Ovary (tissue), 9 donors: Measurements from ENCODE around the gene PODXL2. TPM values are rescaled to one million over a fixed set of nuclear protein-coding genes. Genes with fewer than 3 reads are reported as not detected.

Experiments
- DNase-seq, 5 donors: peaks; one replicate each; pipeline ENCODE4 v3.0.0-alpha.2; 2019 to 2020
- H3K27ac ChIP-seq, 2 donors: fragments of 200-600 bp; one replicate each; pipeline versions ENCODE4 v1.5.1 to v1.8.0; 2019 to 2022
- H3K27me3 ChIP-seq: fragments of 200-600 bp; one replicate; pipeline ENCODE4 v1.8.0; 2022
- H3K36me3 ChIP-seq: fragments of 200-600 bp; sonication (generic); one replicate; pipeline ENCODE4 v1.5.1; 2019
- H3K4me1 ChIP-seq: one replicate; pipeline ENCODE4 v1.8.1; 2013; ENCODE audit warnings: mild to moderate bottlenecking, moderate library complexity; ENCODE audit not compliant: insufficient read depth
- H3K4me3 ChIP-seq: fragments of 200-600 bp; sonication (generic); one replicate; pipeline ENCODE4 v1.5.1; 2017
- H3K9me3 ChIP-seq, 2 donors: fragments of 200-600 bp in 1 of 2; sonication (generic) in 1 of 2; one replicate each; pipeline versions ENCODE4 v1.5.1 to v1.8.1; 2013 to 2019; ENCODE audit warnings: mild to moderate bottlenecking in 1 of 2, moderate library complexity in 1 of 2
- CTCF ChIP-seq, 3 donors: fragments of 450-650 bp in 2 of 3; fragments of 200-600 bp in 1 of 3; IDR thresholded peaks; one replicate each; pipeline versions ENCODE4 v1.5.1 to v1.8.0; 2016 to 2022; ENCODE audit warnings: antibody characterized with exemption in 3 of 3, mild to moderate bottlenecking in 1 of 3
- EP300 ChIP-seq: sonication (generic); formaldehyde crosslinking; IDR thresholded peaks from one replicate; pipeline ENCODE4 v1.6.1; 2017; ENCODE audit warnings: antibody characterized with exemption
- POLR2A ChIP-seq: fragments of 450-650 bp; IDR thresholded peaks from one replicate; pipeline ENCODE4 v1.6.1; 2017; ENCODE audit warnings: antibody characterized with exemption, mild to moderate bottlenecking, moderate library complexity
- WGBS, 3 donors: extraction: QIAGEN DNeasy Blood & Tissue Kit in 1 of 3; methylation state at CpG; one replicate each; pipeline versions ENCODE4 v1.1.5 to v1.1.7; 2013 to 2017; 5-methylcytosine and 5-hydroxymethylcytosine counted together
- intact Hi-C, 4 donors: fragments of 100-400 bp; cut with DNase I; formaldehyde crosslinking; loops; one replicate each; pipeline versions ENCODE4 v1.11.0 to v1.15.1; 2022 to 2023
- polyA plus RNA-seq, 2 donors: library from polyadenylated mRNA; stranded (reverse); fragments of 200-250 nt in 1 of 2; fragments of 350-450 nt in 1 of 2; fragmentation: Illumina TruSeq in 1 of 2; extraction: RNeasy Lipid Tissue Mini Kit (QIAGEN cat#74804) in 1 of 2; gene quantifications; one replicate each; pipeline ENCODE4 v1.2.3, GENCODE V29; 2013 to 2014
- total RNA-seq, 7 donors: library from RNA; depleted of rRNA in 2 of 7; stranded (reverse); fragments of >200 nt in 2 of 7; fragmentation: NEBNext Ultra II Directional in 3 of 7; extraction: Animal tissue kit (Norgen Biotek cat#: 25700) in 3 of 7; gene quantifications; one replicate each; pipeline versions ENCODE4 v1.1.0 to v1.2.4, GENCODE V29; 2016 to 2023
- donor health status: DM: no; HTN: no; CAD: no; lungs with moderate emphysema.
- donor health status: DM: no; HTN: no; CAD: no.
- donor health status: Bipolar disorder and iron deficiency.
- donor health status: DM: yes; HTN: yes; CAD: no.
- donor health status: DM: no; HTN: no; CAD: no.
- donor health status: DM: yes; HTN: yes; CAD: no.

The PODXL2 gene
- total and polyA plus RNA-seq, 9 donors: 5.3 to 14.3 (median 8.9) TPM

GRCh38 chr3:127677541-127678314 is 48.7 kb downstream of the PODXL2 start:
- no peaks in the 10 kb centered on the region for H3K4me1 ChIP-seq
- H3K36me3 ChIP-seq: no peaks in the 10 kb centered on the region
- no peaks in the 10 kb centered on the region for H3K9me3 ChIP-seq
- DNase-seq: peak in 3 of 5 donors; percentile 15 to 28 (median 16)
- intact Hi-C loops: loop anchor here in 1 of 4 donors (10.0 kb wide), 1 partner anchor 83 kb away; the partner anchor contains the start of genes MCM2 and TPRA1
- no peak overlapping the region for H3K4me3 ChIP-seq
- H3K27me3 ChIP-seq: no peaks in the 10 kb centered on the region
- WGBS, 3 donors: 87 to 89% (median 88%) methylated on average over 17 of the region's 17 CpGs
- no peak for TF ChIP-seq EP300
- TF ChIP-seq CTCF (IDR thresholded peaks at IDR 0.05): no peak
- H3K27ac ChIP-seq: no peak overlapping the region

- TF ChIP-seq POLR2A (no peak), EP300 (no peak), CTCF (IDR thresholded peaks at IDR 0.05) (no peak)
- no peak overlapping the region for H3K27ac ChIP-seq
- 91 to 94% (median 92%) methylated on average over 8 of the region's 8 CpGs for WGBS, 3 donors
- no peaks in the 10 kb centered on the region for H3K9me3 ChIP-seq
- no peak overlapping the region for H3K4me3 ChIP-seq
- H3K4me1 ChIP-seq: no peaks in the 10 kb centered on the region
- intact Hi-C loops: loop anchor here in 1 of 4 donors (10.0 kb wide), 1 partner anchor 83 kb away; the partner anchor contains the start of genes MCM2 and TPRA1
- DNase-seq: peak in 1 of 5 donors; percentile 6
- no peaks in the 10 kb centered on the region for H3K36me3 ChIP-seq
- H3K27me3 ChIP-seq: no peaks in the 10 kb centered on the region
Measured at GRCh38 chr3:127678315-127678599, 49.3 kb downstream of the PODXL2 start.

GRCh38 chr3:127678611-127679533 is 49.9 kb downstream of the PODXL2 start:
- intact Hi-C loops: loop anchor here in 1 of 4 donors (10.0 kb wide), 1 partner anchor 84 kb away; the partner anchor contains the start of genes MCM2 and TPRA1
- H3K27me3 ChIP-seq: no peaks in the 10 kb centered on the region
- H3K9me3 ChIP-seq: no peaks in the 10 kb centered on the region
- peak in 4 of 5 donors; percentile 6 to 23 (median 10) for DNase-seq
- TF ChIP-seq EP300 (no peak), POLR2A (no peak), CTCF (IDR thresholded peaks at IDR 0.05) (no peak)
- WGBS, 3 donors: 82 to 85% (median 83%) methylated on average over 11 to 12 of the region's 12 CpGs
- no peaks in the 10 kb centered on the region for H3K36me3 ChIP-seq
- no peak overlapping the region for H3K27ac ChIP-seq
- no peaks in the 10 kb centered on the region for H3K4me1 ChIP-seq
- no peak overlapping the region for H3K4me3 ChIP-seq

GRCh38 chr3:127679534-127680145 is 50.7 kb downstream of the PODXL2 start:
- Histone ChIP-seq H3K9me3 (no peaks in the 10 kb centered on the region), H3K36me3 (no peaks in the 10 kb centered on the region), H3K4me3 (no peak overlapping the region), H3K4me1 (no peaks in the 10 kb centered on the region), H3K27ac (no peak overlapping the region), H3K27me3 (no peaks in the 10 kb centered on the region)
- TF ChIP-seq POLR2A (no peak), EP300 (no peak), CTCF (IDR thresholded peaks at IDR 0.05) (no peak)
- DNase-seq: peak in 4 of 5 donors; percentile 4 to 36 (median 24)
- intact Hi-C loops: loop anchor here in 1 of 4 donors (10.0 kb wide), 1 partner anchor 85 kb away; the partner anchor contains the start of genes MCM2 and TPRA1
- WGBS, 3 donors: 86 to 87% (median 87%) methylated on average over 16 to 21 of the region's 21 CpGs
